Parathyroid adenoma (tissue), 2 donors: ENCODE data around the gene NMBR.

Experiments used
- H2AFZ ChIP-seq: fragments of 300-600 bp; sonication (generic); one replicate; pipeline ENCODE4 v1.7.0; 2017; ENCODE audit warnings: antibody characterized with exemption, mild to moderate bottlenecking
- H3K27ac ChIP-seq: fragments of 300-600 bp; sonication (generic); one replicate; pipeline ENCODE4 v1.7.0; 2017
- H3K27me3 ChIP-seq: fragments of 300-600 bp; sonication (generic); one replicate; pipeline ENCODE4 v1.7.0; 2017; ENCODE audit warnings: low read length; ENCODE audit not compliant: control insufficient read depth, insufficient read depth
- H3K36me3 ChIP-seq: fragments of 300-600 bp; sonication (generic); one replicate; pipeline ENCODE4 v1.7.0; 2017; ENCODE audit warnings: low read length; ENCODE audit not compliant: control insufficient read depth, insufficient read depth
- H3K4me1 ChIP-seq: fragments of 300-600 bp; sonication (generic); one replicate; pipeline ENCODE4 v1.7.0; 2017; ENCODE audit warnings: control low read depth
- H3K4me2 ChIP-seq: fragments of 300-600 bp; sonication (generic); one replicate; pipeline ENCODE4 v1.7.0; 2017; ENCODE audit warnings: low read length
- H3K4me3 ChIP-seq: fragments of 300-600 bp; sonication (generic); one replicate; pipeline ENCODE4 v1.7.0; 2017; ENCODE audit warnings: low read depth, low read length
- H3K79me2 ChIP-seq: fragments of 300-600 bp; sonication (generic); one replicate; pipeline ENCODE4 v1.7.0; 2017; ENCODE audit warnings: control low read depth
- H3K9ac ChIP-seq: fragments of 300-600 bp; sonication (generic); one replicate; pipeline ENCODE4 v1.7.0; 2017; ENCODE audit warnings: mild to moderate bottlenecking
- H3K9me3 ChIP-seq: fragments of 300-600 bp; sonication (generic); one replicate; pipeline ENCODE4 v1.7.0; 2017; ENCODE audit warnings: low read length; ENCODE audit not compliant: control insufficient read depth
- TF ChIP-seq, protein P1 (sequence below): fragments of 300-600 bp; sonication (generic); IDR thresholded peaks from one replicate; pipeline ENCODE4 v1.7.0; 2017; ENCODE audit warnings: antibody characterized with exemption, mild to moderate bottlenecking
- donor health status: primary hyperparathyroidism.

NMBR gene

DNA sequence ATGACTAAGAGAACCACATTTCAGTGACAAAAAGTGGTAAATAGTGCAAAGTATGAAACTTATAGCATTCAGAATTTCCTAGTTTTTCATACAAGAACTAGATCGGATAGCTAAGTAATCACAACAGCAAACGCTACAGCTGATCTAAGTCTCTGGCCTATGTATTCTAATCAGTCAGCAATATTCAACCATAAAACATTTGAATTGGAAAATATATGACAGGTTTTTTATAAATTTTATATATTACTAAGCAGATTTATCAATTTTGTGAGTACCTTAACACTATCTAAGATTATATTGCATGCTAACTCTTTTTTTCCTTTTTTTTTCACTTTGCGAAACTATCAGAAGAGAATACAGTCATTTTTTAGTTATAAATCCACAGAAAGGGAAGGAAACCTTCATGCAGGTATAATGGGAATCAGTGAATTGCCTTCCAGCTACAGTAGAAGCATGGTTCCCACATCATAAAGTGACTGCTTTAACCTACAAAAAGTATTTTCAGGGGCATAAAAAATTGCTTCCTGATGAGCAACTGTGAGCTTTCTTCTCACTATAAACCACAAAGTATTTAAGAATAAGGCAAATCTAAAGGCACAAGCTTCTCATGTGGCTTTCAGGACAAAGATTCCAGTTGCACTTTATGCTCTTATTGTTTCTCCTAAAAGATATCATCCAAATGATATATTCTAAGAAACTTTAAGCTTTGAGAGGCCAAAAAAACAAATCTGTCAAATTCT, 88.2 kb downstream of the NMBR start:
- Histone ChIP-seq H3K36me3 (no peaks in the 10 kb centered on the region), H3K9ac (no peak overlapping the region), H3K9me3 (no peaks in the 10 kb centered on the region), H3K27me3 (no peaks in the 10 kb centered on the region), H3K79me2 (no peaks in the 10 kb centered on the region), H3K4me2 (no peak overlapping the region), H3K4me1 (no peaks in the 10 kb centered on the region), H3K27ac (no peak overlapping the region), H3K4me3 (no peak overlapping the region), H2AFZ (no peak overlapping the region)
- TF ChIP-seq, protein P1, sequence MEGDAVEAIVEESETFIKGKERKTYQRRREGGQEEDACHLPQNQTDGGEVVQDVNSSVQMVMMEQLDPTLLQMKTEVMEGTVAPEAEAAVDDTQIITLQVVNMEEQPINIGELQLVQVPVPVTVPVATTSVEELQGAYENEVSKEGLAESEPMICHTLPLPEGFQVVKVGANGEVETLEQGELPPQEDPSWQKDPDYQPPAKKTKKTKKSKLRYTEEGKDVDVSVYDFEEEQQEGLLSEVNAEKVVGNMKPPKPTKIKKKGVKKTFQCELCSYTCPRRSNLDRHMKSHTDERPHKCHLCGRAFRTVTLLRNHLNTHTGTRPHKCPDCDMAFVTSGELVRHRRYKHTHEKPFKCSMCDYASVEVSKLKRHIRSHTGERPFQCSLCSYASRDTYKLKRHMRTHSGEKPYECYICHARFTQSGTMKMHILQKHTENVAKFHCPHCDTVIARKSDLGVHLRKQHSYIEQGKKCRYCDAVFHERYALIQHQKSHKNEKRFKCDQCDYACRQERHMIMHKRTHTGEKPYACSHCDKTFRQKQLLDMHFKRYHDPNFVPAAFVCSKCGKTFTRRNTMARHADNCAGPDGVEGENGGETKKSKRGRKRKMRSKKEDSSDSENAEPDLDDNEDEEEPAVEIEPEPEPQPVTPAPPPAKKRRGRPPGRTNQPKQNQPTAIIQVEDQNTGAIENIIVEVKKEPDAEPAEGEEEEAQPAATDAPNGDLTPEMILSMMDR = no peak

DNA sequence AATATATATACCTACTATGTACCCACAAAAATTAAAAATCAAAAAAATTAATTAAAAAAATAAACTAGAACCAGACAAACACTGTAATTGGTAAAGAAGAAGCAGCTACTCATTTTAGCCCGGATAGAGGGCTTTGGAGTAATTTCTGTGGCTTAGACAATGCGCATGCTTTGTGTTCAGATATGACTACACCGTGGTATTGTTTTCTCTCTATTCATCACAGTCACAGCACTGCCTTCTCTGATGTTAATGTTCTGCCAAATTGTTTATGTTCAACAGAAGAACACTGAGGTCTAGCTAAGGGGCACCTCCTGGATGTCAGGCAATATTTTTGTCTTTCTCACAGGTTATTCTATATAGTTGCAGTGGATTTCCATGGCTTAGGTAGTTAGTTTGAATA, 91.7 kb downstream of the NMBR start:
- Histone ChIP-seq H3K36me3 (no peaks in the 10 kb centered on the region), H3K79me2 (no peaks in the 10 kb centered on the region), H3K4me2 (no peak overlapping the region), H3K27ac (no peak overlapping the region), H3K4me3 (no peak overlapping the region), H2AFZ (no peak overlapping the region), H3K27me3 (no peaks in the 10 kb centered on the region), H3K4me1 (no peaks in the 10 kb centered on the region), H3K9me3 (no peaks in the 10 kb centered on the region), H3K9ac (no peak overlapping the region)
- TF ChIP-seq, protein P1 = no peak

DNA sequence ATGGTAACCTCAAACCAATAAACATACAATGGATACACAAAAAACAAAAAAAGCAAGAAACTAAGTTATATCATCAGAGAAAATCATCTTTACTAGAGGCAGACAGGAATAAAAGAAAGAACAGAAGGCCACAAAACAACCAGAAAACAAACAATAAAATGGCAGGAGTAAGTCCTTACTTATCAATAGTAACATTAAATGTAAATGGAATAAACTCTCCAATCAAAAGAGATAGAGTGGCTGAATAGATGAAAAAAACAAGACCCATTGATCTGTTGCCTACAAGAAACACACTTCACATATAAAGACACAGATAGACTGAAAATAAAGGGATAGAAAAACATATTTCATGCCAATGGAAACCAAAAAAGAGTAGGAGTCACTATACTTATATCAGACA, 95.5 kb downstream of the NMBR start:
- H3K4me2 ChIP-seq = no peak overlapping the region
- no peaks in the 10 kb centered on the region for H3K36me3 ChIP-seq
- H3K27ac ChIP-seq = no peak overlapping the region
- no peak overlapping the region for H3K9ac ChIP-seq
- no peaks in the 10 kb centered on the region for H3K79me2 ChIP-seq
- no peaks in the 10 kb centered on the region for H3K27me3 ChIP-seq
- H3K4me3 ChIP-seq = no peak overlapping the region
- TF ChIP-seq, protein P1 = no peak
- H3K9me3 ChIP-seq = no peaks in the 10 kb centered on the region
- H2AFZ ChIP-seq = no peak overlapping the region
- no peaks in the 10 kb centered on the region for H3K4me1 ChIP-seq

DNA sequence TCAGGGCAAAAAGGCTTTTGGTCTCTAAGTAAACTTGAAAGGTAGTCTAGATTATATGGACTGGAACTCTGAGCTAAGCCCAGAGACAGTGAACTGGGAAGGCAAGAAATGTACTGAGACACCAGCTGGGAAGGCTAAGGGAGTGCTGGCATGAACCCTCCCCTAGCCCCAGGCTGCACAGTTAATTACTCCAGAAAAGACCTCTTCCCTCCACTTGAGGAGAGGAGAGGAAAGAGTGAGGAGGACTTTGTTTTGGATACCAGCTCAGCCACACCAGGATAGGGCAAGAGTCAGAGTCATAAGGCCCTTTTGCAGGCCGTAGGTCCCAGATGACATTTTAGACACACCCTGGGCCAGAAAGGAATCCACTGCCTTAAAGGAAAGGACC, 98.3 kb downstream of the NMBR start:
- no peak overlapping the region for H2AFZ ChIP-seq
- H3K27me3 ChIP-seq = no peaks in the 10 kb centered on the region
- H3K27ac ChIP-seq = no peak overlapping the region
- no peaks in the 10 kb centered on the region for H3K4me1 ChIP-seq
- TF ChIP-seq, protein P1 = no peak
- H3K36me3 ChIP-seq = no peaks in the 10 kb centered on the region
- H3K4me2 ChIP-seq = no peak overlapping the region
- no peak overlapping the region for H3K9ac ChIP-seq
- no peaks in the 10 kb centered on the region for H3K79me2 ChIP-seq
- H3K4me3 ChIP-seq = no peak overlapping the region
- no peaks in the 10 kb centered on the region for H3K9me3 ChIP-seq
